ENCODE data around the gene RCCD1.

DNA sequence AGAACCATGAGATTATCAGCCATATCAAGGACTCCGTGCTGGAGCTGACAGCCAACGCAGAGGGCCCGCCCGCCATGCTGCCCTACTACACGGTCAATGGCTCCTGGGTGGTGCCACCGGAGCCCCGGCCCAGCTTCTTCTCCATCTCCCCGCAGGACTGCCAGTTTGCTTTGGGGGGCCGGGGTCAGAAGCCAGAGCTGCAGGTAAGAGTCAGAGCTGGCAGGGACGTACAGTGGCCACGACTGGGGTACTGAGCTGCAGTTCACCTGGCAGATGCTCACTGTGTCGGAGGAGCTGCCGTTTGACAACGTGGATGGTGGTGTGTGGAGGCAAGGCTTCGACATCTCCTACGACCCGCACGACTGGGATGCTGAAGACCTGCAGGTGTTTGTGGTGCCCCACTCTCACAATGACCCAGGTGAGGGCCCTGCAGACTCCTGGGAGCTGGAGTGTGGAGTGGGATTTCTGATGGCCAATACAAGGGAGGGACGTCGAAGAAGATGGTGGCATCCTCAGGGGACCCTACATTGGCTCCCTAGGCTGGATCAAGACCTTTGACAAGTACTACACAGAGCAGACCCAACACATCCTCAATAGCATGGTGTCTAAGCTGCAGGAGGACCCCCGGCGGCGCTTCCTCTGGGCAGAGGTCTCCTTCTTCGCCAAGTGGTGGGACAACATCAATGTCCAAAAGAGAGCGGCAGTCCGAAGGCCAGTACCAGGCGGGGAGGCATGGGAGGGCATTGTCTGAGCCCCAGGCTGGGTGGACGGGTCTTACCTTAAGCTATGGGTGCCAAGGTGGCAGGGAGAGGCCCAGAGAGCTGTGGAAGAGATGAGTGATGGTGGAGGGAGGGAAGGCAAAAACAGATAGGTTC lies 49.1 kb upstream of the RCCD1 start:
- TF ChIP-seq SIX5 (IDR thresholded peaks at IDR 0.05; ENCODE audit: low read depth, low read length) (no peak), POLR2AphosphoS5 (IDR thresholded peaks at IDR 0.05; ENCODE audit: low read depth, low read length) (no peak)
- TF ChIP-seq, protein P1, sequence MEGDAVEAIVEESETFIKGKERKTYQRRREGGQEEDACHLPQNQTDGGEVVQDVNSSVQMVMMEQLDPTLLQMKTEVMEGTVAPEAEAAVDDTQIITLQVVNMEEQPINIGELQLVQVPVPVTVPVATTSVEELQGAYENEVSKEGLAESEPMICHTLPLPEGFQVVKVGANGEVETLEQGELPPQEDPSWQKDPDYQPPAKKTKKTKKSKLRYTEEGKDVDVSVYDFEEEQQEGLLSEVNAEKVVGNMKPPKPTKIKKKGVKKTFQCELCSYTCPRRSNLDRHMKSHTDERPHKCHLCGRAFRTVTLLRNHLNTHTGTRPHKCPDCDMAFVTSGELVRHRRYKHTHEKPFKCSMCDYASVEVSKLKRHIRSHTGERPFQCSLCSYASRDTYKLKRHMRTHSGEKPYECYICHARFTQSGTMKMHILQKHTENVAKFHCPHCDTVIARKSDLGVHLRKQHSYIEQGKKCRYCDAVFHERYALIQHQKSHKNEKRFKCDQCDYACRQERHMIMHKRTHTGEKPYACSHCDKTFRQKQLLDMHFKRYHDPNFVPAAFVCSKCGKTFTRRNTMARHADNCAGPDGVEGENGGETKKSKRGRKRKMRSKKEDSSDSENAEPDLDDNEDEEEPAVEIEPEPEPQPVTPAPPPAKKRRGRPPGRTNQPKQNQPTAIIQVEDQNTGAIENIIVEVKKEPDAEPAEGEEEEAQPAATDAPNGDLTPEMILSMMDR (IDR thresholded peaks at IDR 0.05; ENCODE audit: control extremely low read depth in 1 of 3, insufficient read depth in 1 of 3, low read depth in 1 of 3, low read length in 3 of 3), result no peak
- TF ChIP-seq, protein P2, sequence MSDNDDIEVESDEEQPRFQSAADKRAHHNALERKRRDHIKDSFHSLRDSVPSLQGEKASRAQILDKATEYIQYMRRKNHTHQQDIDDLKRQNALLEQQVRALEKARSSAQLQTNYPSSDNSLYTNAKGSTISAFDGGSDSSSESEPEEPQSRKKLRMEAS (IDR thresholded peaks at IDR 0.05), result no peak

Data from H1 (cell line).